8988T (cell line): ENCODE data around the gene SLC13A3.

Source experiments
- DNase-seq: peaks from one replicate; pipeline ENCODE4 v3.0.0; 2011

Gene SLC13A3

GRCh38 chr20:46552460-46553420 lies 98.5 kb downstream of the SLC13A3 start:
- DNase-seq: no peak

- no peak for DNase-seq
Measured at GRCh38 chr20:46551522-46552381, 99.5 kb downstream of the SLC13A3 start.

GRCh38 chr20:46550461-46550860 lies 100.8 kb downstream of the SLC13A3 start, which contains the start of gene OCSTAMP:
Gene OCSTAMP (minus strand): TSS chr20:46550654. CDS start chr20:46550560, 94 bp downstream.
- DNase-seq: no peak

GRCh38 chr20:46549188-46549972 lies 101.9 kb downstream of the SLC13A3 start:
- no peak for DNase-seq

- no peak for DNase-seq
Measured at GRCh38 chr20:46548688-46549087, 102.6 kb downstream of the SLC13A3 start.

- DNase-seq: no peak
Measured at GRCh38 chr20:46547995-46548394, 103.3 kb downstream of the SLC13A3 start.

- no peak for DNase-seq
Measured at GRCh38 chr20:46546936-46547335, 104.3 kb downstream of the SLC13A3 start.

GRCh38 chr20:46546298-46546697 lies 105.0 kb downstream of the SLC13A3 start:
- DNase-seq: no peak

- DNase-seq: no peak
Measured at GRCh38 chr20:46545827-46546138, 105.5 kb downstream of the SLC13A3 start.

- no peak for DNase-seq
Measured at GRCh38 chr20:46545077-46545826, 106.0 kb downstream of the SLC13A3 start.

GRCh38 chr20:46544576-46544975 lies 106.7 kb downstream of the SLC13A3 start:
- DNase-seq: no peak

GRCh38 chr20:46543959-46544358 lies 107.3 kb downstream of the SLC13A3 start:
- no peak for DNase-seq

GRCh38 chr20:46543033-46543432 lies 108.2 kb downstream of the SLC13A3 start:
- no peak for DNase-seq

GRCh38 chr20:46541229-46541935 lies 109.9 kb downstream of the SLC13A3 start:
- DNase-seq: no peak

GRCh38 chr20:46539113-46539512 lies 112.1 kb downstream of the SLC13A3 start:
- DNase-seq: no peak

GRCh38 chr20:46530640-46531039 lies 120.6 kb downstream of the SLC13A3 start:
- DNase-seq: no peak

GRCh38 chr20:46523696-46524328 lies 127.4 kb downstream of the SLC13A3 start:
- DNase-seq: no peak

GRCh38 chr20:46523108-46523507 lies 128.2 kb downstream of the SLC13A3 start:
- DNase-seq: no peak

- no peak for DNase-seq
Measured at GRCh38 chr20:46520976-46521579, 130.2 kb downstream of the SLC13A3 start.

- DNase-seq: no peak
Measured at GRCh38 chr20:46520540-46520939, 130.7 kb downstream of the SLC13A3 start.
